NCI-H510A (cell line): ENCODE data around the gene ST6GALNAC4.
A peak's percentile ranks its signal among the peaks of the same experiment; 100 is the strongest.

ENCODE experiments used
- DNase-seq: peaks from one replicate; lab custom pipeline; 2025; lab: John Stamatoyannopoulos, UW

ST6GALNAC4 gene

GRCh38 chr9:127929625-127929979, 12.8 kb upstream of the ST6GALNAC4 start:
- DNase-seq: no peak

- no peak for DNase-seq
These were observed 12.1 kb upstream of the ST6GALNAC4 start for GRCh38 chr9:127928676-127929624.

- DNase-seq: no peak
These were observed 11.3 kb upstream of the ST6GALNAC4 start for GRCh38 chr9:127927988-127928675.

- peak; percentile 81 for DNase-seq
These were observed 10.6 kb upstream of the ST6GALNAC4 start for GRCh38 chr9:127927201-127927987.

- DNase-seq: no peak
These were observed 10.0 kb upstream of the ST6GALNAC4 start for GRCh38 chr9:127926906-127927200.

- DNase-seq: no peak
These were observed 9.4 kb upstream of the ST6GALNAC4 start for GRCh38 chr9:127925959-127926905.

GRCh38 chr9:127924736-127925444, 8.0 kb upstream of the ST6GALNAC4 start:
- DNase-seq: no peak

- DNase-seq: no peak
These were observed 6.9 kb upstream of the ST6GALNAC4 start for GRCh38 chr9:127923771-127924170.

- no peak for DNase-seq
These were observed 6.2 kb upstream of the ST6GALNAC4 start for GRCh38 chr9:127923046-127923445.

GRCh38 chr9:127921557-127922120, 4.8 kb upstream of the ST6GALNAC4 start:
- no peak for DNase-seq

GRCh38 chr9:127920794-127921193, 4.0 kb upstream of the ST6GALNAC4 start:
- DNase-seq: no peak

- DNase-seq: no peak
These were observed 2.5 kb upstream of the ST6GALNAC4 start for GRCh38 chr9:127919253-127919815.

- DNase-seq: no peak
These were observed 1.6 kb upstream of the ST6GALNAC4 start for GRCh38 chr9:127918183-127919107.

- DNase-seq: no peak
These were observed 762 bp upstream of the ST6GALNAC4 start for GRCh38 chr9:127917603-127918002.

GRCh38 chr9:127915801-127916719, 781 bp downstream of the ST6GALNAC4 start:
- DNase-seq: no peak

- DNase-seq: no peak
These were observed 1.5 kb downstream of the ST6GALNAC4 start for GRCh38 chr9:127915325-127915752.

- DNase-seq: peak; percentile 62
These were observed 3.2 kb downstream of the ST6GALNAC4 start for GRCh38 chr9:127913682-127914081.

- DNase-seq: peak; percentile 81
These were observed 4.0 kb downstream of the ST6GALNAC4 start for GRCh38 chr9:127912882-127913281.
